ENCODE data around the gene GSG1L. TPM values are rescaled to one million over a fixed set of nuclear protein-coding genes. Genes with fewer than 3 reads are reported as not detected.

Gene GSG1L
- total RNA-seq = 2.0 TPM

- DNase-seq = no peak
Observed at GRCh38 chr16:28063591-28064061, at the start of gene GSG1L. TSS of gene GSG1L (minus strand) at chr16:28063714. CDS start at chr16:28063424, 290 bp downstream.

DNA sequence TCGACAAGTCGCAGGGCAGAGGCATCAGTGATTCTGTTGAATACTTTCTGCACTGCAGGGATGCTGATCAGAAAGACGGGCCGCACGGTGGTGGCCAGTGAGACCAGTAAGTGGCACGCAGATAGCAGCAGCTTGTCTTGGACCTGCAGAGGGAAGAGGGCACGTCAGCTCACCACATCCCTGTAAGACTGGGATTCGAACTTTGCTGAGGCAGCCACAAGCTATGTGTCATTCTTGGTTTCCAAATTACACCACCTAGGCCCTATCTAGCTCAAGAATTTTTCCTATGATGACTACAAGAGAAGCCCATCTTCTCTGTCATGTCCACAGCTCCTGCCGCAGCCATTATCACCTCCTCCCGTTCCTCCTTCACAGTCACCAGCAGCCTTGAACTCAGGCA lies 49.4 kb upstream of the GSG1L start:
- DNase-seq = no peak

GRCh38 chr16:28110977-28111376 lies 47.5 kb upstream of the GSG1L start:
- no peak for DNase-seq

DNA sequence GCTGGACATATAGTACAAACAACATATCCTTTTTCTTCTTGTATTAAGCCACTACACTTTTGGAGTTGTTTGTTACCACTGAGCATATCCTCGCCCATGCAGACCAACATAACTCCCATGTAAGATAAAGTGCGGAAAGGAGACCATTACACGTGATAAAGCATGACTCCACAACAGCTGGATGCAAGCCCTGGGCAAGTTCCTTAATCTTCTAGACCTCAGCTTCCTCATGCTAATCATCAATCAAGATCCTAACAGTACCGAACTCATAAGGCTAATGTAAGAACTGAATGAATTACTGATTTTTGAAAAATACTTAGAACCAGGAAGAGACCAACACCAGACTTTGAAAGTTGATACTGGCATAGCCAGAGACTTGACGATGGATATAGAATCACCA lies 47.0 kb upstream of the GSG1L start:
- no peak for DNase-seq

- no peak for DNase-seq
Observed at GRCh38 chr16:28110074-28110473, 46.6 kb upstream of the GSG1L start.

DNA sequence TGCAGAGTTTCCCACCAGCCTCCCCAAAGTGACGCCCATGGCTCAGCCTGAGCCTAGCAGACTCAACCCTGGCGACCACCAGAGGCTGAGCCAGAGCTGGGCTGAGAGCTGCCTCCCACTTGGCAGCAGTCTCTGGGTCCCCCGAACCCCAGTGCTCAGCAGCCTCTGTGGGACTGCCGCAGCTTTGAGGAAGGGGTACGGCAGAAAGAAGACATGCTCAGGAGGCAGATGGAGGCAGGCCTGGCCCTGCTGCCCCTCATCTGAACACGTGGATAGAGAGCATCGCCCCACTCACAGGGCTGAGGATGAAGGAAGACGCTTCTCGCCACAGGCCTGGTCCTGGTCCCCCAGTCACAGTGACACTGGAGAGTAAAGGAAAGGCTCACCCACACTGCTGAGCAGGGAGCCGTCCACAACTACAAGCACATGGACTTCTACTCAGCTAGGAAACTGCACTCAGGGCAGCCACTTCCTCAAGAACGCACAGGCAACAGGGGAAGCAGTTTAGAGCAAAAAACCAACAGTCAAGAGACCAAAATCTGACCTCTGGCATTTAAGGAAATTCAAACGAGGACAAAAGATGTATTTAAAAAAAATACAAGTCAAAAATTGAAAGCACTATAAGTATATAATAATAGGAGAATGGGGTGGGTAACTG lies 45.2 kb upstream of the GSG1L start:
- no peak for DNase-seq

- DNase-seq = no peak
Observed at GRCh38 chr16:28107232-28107631, 43.7 kb upstream of the GSG1L start.

DNA sequence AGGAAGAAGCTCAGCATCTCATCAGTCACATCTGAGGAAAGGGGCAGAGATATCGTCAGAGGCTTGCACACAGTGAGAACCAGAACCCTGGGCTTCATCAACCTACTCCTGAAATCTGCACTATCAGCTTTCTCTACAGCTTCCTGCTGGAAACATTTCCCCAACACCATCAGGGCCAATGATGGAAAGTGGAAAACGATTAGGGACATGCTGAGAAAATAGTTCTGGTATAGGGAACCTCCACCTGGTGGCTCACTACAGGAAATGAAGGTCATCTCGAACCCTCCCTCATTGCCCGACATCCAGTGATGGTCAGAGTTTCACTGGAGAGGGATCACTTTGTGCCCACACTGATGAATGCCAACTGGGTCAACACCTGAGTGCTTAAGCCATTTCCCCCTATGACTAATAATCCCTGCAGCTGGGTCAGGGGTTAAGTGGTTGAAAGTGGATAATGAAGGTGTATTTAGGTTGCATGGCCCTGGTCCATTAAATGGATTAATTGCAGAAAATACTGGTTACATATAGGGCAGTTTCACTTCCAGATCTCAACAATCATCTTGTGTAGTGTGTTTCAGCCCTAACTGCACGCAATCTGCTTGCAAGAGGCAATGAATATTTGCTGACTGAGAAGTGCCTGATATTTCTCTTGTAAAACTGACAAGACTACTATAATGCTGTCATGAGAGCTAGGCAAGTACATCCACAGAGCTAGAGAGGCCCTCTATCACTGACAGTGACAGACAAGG lies 43.1 kb upstream of the GSG1L start:
- DNase-seq = no peak

DNA sequence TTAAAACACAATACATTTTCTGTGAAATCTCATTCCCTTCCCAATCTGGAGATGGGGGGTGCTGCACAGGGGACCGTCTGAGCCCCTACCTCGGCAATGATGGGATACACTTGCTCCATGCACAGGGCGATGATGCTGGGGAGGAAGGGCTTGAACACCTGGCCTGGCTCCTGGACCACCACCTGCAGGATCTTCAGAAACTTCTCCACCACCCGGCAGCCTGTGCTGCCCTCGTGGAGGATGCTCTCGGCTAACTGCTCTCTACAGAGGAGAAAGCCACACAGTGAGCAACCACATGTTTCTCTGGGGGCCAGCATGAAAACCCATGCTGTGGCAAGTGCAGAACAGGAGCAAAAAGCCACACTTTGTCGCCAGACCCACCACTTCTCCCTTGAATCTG lies 42.4 kb upstream of the GSG1L start:
- DNase-seq = no peak

- no peak for DNase-seq
Observed at GRCh38 chr16:28105297-28105696, 41.8 kb upstream of the GSG1L start.

DNA sequence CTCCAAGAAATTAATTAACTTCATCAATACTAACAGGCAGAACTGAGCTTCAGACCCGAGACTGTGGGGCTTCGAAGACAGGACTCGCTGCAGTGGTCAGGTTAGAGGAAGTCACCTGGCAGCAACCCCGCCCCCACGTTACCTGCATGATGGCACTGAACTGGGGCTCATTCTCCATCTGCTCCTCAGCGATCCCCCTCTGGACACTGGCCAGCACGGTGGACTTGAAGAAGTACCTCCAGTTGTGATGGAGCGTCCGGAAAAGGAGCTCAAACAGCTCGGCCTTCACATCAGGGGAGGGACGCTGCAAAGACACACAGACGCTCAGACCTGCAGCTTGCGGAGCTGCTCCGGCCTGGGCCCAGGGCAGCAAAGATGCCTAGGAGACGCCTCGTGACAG lies 40.9 kb upstream of the GSG1L start:
- no peak for DNase-seq

- DNase-seq = no peak
Observed at GRCh38 chr16:28103516-28104170, 40.1 kb upstream of the GSG1L start.

GRCh38 chr16:28101533-28101890 lies 38.0 kb upstream of the GSG1L start:
- no peak for DNase-seq

- DNase-seq = no peak
Observed at GRCh38 chr16:28100810-28101532, 37.5 kb upstream of the GSG1L start.

DNA sequence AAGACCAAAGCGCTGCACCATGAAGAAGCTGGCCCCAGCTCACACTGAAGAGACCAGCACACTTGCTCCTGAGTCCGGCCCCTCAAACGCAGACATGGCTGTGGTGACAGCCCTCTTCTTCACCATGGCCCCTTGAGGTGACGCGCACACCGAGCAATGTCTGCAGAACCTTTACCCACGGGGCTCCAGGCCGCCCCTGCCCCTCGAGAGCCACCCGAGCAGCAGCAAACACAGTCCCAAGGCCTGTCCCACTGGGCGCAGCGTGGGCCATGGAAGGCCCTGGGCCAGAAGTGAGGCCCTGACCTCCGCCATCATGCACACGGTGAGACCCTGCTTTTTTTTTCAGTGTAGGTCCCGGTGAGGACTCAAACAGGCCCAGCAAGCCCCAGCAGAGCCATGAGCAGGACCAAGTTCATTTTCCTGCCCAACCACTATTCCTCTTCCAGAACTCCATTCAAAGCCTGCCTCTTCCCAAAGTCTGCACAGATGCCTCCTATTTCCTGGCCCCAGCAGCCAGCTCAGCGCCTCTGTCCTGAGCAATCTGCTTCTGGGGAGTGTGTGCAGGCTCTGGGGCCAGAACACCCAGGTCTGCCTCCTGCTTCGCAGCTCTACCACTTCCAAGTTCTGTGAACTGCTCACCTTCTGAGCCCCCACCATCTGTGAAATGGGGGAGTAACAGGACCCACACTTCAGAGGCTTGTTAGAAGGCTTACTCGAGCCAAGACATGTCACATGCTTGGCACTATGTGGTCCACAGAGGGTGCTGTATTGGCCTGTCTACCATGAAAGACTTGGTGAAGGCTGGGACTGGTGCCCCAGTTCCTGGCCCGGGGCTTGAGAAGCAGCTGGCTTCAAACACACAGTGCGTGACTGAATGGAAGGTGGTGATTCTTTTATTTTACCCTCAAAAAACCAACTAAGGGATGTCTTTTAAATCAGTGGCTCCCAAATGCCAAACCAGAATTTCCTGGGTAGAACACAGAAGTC lies 35.7 kb upstream of the GSG1L start:
- DNase-seq = no peak

GRCh38 chr16:28098171-28098958 lies 34.9 kb upstream of the GSG1L start:
- DNase-seq = no peak

DNA sequence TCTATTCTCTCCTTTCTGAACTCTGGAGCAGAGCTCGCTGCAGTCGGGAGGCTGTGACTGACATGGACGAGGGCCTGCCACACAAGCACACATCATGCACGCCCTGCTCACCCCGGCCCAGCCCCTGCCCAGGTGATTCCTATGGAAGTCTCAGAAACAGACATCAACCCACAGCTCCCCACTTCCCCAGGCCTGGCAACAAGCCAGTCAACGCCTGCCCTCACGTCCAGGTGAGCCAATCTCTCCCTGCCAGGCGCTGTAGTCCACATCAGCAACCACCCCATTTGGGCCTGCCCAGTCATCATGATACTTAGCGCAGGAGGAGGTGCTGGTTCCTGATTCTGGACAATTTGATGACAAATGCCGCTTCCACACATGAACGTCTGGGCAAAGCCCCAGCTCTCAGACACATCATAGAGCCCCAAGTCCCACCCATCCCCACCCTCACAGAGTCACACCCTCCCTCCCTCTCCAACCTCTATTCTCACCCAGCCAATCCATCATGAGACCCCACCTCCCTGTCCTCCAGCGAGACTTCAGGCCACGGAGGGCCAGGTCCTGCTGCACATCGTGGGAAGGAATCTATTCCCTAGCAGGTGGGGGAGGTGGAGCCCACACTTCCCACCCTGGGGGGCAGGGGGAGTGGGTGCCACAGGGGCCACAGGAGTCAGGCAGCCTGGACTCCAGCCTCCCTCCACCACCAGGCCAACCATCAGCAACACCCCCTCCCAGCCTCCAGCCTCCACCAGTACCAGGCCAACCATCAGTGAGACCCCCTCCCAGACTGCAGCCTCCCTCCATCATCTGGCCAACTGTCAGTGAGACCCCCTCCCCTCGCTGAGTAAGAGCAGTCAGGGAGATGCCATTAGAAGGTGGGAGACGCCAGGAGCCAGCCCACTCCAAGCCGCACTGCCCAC lies 33.7 kb upstream of the GSG1L start:
- no peak for DNase-seq

DNA sequence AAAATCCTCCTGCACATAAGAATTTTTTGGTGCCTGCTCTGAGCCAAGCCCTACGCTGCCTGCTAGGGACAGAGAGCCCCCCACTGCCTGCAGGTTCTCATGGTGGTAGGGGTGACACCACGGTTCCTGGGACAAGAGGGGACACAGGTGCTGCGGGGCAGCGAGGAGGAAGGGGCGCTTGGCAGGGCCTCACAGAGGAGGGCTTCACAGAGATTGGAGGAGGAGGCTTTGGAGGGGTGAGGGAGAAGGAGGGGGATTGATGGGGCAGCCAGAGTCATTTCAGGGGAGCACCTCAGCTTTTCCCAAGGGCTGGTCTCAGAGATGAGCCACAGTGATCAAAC lies 29.8 kb upstream of the GSG1L start:
- DNase-seq = no peak

DNA sequence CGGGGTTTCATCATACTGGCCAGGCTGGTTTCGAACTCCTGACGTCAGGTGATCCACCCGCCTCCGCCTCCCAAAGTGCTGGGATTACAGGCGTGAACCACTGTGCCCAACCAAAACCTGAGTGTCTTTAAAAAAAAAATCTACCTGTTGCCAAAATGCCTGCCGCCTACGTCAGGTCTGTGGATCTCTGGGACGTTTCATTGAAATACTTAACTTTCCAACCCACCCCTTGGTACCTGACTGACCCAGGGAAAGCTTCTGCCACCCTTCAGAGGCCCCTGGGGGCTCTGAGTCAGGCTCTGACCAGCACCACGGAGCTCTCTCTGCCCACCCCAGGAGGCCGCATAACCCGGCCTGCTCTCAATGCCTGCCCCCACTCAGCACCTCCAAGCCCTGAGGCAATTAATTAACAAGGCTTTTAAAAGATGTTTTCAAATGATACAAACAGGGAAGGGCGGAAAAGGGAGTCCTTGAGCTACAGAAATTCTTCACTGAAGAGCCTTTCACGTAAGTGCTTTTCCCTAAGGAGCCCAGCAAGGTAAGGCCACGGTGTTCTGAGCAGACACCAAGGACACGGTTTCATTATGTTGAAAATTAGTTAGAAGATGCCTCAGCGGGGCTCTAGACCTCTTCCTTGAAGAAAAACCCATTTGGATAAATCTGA lies 29.3 kb upstream of the GSG1L start:
- no peak for DNase-seq

Data from occipital lobe (tissue), 2 donors.